Right lung (tissue), 5 donors: ENCODE data around the gene NLRP6. TPM values are rescaled to one million over a fixed set of nuclear protein-coding genes. Genes with fewer than 3 reads are reported as not detected.
"Not testable (repeated sequence)": the region's sequence is repeated elsewhere in the genome, so short reads cannot be mapped to it uniquely, and the experiment has no call there.

Source experiments
- DNase-seq, 2 donors: peaks; one replicate each; pipeline ENCODE4 v3.0.0-alpha.2; 2013
- polyA plus RNA-seq, 5 donors: library from polyadenylated mRNA; unstranded; fragments of 120-200 nt; gene quantifications; one replicate each; pipeline versions ENCODE4 v1.2.1 to v1.2.3, GENCODE V29; 2013; ENCODE audit warnings: inconsistent platforms in 1 of 5, low replicate concordance in 1 of 5; ENCODE audit not compliant: insufficient read length in 5 of 5, insufficient read depth in 1 of 5

Gene NLRP6
- polyA plus RNA-seq, 5 donors, result 0.04 to 0.07 (median 0.06) TPM; not detected in 2

- not testable (repeated sequence) for DNase-seq
These were observed 41.7 kb downstream of the NLRP6 start for GRCh38 chr11:319888-320273.

DNA sequence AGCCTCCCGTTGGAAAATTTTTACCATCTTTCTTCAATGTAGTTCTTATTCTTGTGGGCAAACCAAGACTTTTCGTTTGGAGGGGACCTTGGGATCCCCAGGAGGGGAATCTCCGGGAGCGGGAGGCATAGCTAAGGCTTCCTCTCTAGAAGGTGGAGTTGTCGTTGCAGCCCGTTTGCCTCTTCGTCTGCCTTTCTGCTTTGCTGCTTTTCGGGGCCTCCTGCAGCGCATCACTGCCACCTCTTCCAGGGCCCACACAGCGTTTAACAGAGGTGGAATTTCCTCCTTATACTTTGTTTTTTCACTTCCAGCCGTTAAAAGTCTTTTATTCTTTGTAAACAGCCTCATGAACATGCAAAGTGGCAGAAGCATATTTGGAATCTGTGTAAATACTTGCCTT lies 45.9 kb downstream of the NLRP6 start:
- peak in 1 of 2 donors; percentile 32 for DNase-seq

- not testable (repeated sequence) for DNase-seq
These were observed 46.6 kb downstream of the NLRP6 start for GRCh38 chr11:324593-325517.

DNA sequence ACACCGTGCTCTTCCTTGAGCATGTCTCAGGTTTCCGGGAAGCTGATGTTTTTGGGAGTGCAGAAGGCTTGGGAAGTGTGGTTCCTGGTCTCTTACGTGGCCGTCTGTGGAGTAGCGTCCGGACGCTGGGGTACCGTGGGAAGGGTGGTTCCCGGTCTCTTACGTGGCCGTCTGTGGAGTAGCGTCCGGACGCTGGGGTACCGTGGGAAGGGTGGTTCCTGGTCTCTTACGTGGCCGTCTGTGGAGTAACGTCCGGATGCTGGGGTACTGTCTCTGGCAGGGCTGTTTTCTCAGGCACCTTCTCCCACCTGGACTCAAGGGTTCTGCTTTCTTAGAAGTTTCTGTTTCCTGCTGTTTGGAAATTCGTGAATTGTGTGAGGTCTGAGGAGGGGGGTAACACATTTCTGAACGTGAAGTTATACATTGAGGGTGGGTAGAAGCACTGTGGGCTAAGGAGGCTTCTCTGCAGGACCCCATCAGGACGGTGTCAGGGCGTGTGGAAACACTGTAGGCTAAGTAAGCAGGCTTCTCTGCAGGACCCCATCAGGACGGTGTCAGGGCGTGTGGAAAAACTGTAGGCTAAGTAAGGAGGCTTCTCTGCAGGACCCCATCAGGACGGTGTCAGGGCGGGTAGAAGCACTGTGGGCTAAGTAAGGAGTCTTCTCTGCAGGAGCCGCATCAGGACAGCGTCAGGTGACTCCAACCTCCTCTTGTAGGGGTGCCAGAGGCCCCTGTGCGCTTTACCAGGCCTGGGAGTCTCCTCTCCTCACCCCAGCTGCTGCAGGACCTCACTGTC lies 47.8 kb downstream of the NLRP6 start:
- DNase-seq, result no peak

GRCh38 chr11:326592-326841 lies 48.3 kb downstream of the NLRP6 start:
- no peak for DNase-seq

- peak in 1 of 2 donors; percentile 62 for DNase-seq
These were observed 48.8 kb downstream of the NLRP6 start for GRCh38 chr11:326842-327580.

- DNase-seq, result no peak
These were observed 49.3 kb downstream of the NLRP6 start for GRCh38 chr11:327581-327923.

GRCh38 chr11:328012-328411 lies 49.8 kb downstream of the NLRP6 start:
- no peak for DNase-seq

- not testable (repeated sequence) for DNase-seq
These were observed 50.4 kb downstream of the NLRP6 start for GRCh38 chr11:328516-329100.

- DNase-seq, result no peak
These were observed 51.7 kb downstream of the NLRP6 start for GRCh38 chr11:329886-330253.

DNA sequence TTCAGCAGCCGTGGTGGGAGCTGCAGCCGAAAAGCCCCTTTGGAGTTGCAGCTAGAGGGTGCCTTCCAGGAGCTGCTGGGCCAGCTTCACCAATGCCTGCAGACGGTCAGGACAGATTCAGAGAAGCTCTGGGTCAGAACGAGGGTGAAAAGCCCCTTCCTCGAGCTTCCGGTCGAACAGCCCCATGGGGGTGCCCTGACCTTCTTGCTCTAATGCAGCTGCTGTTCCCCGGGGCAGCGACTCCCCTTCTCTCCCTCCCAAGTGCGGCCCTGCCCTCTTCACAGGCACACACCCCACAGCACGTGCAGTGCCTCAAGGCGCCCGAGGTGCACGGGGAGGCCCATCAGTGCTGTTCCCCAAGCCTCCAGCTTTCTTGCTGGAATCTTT lies 52.1 kb downstream of the NLRP6 start:
- DNase-seq, result no peak

DNA sequence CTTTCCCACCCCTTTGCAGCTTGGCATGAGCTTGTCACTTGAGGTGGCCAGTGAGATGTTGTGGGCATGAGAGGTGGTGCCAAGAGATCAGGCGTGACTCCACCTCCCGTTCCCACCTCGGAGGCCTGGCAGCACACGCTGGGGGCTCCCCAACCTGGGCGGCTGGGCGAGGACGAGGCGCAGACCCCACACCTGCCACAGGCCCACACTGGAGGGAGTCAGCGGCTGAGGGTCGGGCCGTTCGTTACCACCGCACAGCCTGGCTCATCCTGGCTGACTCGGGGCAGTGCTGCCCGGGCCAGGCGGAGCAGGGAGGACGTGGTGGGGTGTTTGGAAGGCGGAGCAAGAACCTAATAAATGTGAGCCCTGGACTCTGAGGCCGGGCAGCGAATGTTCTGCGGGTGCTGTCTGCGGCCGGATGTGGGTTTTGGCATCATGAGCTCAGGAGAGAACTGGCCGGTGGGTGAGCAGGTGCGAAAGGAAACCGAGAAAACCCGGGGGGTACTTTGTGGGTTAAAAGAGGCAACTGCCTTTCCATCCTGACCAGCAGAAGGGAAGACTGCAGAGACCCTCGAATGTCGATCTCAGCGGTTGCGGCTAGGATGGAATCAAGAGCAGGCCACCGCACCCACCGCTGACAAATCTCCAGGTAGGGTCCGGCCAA lies 52.6 kb downstream of the NLRP6 start:
- no peak for DNase-seq

DNA sequence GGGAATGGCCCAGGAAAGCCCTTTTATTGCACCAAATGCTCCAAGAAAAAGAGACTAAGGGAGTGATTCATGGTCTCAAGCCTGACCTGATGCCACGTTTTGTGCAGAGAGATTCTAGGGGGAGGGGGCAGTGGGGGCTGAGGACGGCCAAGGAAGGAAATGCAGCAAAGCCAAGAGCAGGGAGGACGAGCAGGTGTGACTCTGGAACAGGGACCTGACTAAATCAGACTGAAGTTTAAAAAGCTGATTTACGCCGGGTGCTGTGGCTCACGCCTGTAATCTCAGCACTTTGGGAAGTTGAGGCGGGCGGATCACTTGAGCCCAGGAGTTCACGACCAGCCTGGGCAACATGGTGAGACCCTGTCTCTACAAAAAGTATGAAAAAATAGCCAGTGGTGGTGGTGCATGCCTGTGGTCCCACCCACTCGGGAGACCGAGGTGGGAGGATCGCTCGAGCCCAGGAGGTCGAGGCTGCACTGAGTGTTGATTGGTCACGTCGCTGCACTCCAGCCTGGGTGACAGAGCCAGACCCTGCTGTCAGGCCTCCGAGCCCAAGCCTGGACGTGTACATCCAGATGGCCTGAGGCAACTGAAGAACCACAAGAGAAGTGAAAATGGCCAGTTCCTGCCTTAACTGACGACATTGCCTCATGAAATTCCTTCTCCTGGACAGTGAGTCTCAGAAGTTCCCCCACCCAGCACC lies 53.3 kb downstream of the NLRP6 start:
- no peak for DNase-seq

DNA sequence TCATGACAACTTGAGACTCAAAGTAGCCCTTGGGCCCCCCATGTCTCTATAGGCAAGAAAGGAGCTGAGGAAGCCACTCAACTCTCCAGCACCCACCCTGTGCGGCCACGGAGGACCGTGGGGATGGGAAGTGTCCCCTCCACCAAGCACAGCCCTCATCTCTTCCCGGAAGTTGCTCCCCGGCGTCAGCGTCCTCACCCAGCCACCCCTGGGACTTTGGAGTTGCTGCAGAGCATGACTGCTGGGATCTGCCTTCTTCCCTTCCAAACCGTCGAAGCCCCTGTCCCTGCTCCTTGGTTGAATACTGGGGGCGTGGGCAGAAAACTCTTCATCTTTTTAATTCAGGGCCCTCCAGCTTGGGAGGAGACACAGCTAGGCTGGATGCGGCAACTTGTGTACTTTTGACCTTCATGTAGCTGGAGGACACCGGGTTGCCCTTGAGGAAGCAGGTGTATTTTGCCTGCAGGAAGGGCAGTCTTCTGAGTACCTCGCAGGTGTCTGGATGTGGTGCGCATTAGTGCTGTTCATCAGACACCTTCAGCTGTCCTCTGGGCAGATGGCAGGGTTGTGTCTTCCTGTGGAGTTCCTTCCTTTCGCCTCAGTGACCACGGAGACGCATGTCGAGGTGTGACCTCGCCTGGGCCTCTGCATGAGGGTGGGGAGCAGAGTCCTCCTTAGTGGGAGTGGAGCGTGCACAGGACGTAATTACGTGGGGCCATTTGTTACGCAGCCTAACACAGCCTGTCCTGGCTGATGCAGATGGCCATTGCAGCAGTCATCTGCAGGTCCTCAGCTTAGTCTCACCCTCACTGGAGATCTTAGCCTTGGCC lies 54.7 kb downstream of the NLRP6 start:
- no peak for DNase-seq

DNA sequence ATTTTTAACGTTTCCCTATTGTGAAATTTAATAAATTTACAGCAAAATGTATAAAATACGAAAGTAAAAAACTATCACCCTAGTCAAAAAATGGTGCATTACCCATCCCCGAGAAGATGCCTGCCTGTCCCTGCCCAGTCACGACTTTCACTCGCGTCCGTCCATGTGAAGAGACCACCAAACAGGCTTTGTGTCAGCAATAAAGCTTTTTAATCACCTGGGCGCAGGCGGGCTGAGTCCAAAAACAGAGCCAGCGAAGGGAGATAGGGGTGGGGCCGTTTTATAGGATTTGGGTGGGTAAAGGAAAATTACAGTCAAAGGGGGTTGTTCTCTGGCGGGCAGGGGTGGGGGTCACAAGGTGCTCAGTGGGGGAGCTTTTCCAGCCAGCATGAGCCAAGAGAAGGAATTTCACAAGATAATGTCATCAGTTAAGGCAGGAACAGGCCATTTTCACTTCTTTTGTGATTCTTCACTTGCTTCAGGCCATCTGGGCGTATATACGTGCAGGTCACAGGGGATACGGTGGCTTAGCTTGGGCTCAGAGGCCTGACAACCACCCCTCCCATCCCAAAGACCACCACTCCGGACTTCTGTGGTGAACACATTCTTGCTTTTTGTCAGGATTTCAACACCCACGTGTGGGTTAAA lies 55.5 kb downstream of the NLRP6 start:
- DNase-seq, result not testable (repeated sequence)

DNA sequence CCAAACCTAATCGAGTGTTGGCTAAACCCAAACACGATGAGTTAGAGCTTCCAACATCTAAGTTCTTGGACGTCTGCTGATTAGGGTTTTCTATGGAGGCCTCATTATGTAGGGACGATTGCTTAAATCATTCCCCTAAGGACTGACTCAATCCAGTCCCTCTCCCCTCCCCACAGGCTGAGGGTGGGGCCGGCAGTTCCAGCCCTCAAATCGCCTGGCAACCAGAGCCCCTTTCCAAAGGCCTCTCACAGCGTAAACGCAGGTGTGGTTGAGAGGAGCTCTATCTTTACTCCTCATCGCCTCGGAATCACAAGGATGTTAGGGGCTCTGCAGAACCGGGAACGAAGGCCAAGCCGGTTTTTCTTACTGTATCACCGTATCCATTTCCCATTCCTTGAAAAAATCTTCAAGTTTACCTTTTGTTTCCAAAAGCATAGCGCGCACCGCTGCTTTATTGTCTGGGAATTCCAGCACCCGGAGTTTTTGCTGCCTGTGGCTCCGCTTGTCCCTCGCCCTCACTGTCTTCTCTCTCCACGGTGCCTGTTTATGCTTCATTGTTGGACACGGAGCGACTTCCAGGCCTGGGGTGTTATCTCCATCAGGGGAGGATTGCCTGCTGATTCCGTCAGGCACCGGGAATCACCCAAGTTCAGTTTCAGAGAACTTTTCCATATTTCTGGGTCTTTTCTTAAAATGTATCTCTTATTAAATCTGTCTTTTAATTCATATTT lies 56.2 kb downstream of the NLRP6 start:
- peak in 1 of 2 donors; percentile 40 for DNase-seq
